IPS DF 6.9 (cell line): ENCODE measurements around the gene MED26.

ENCODE experiments used
- DNase-seq: peaks from one replicate; pipeline ENCODE4 v3.0.0-alpha.2; 2013; ENCODE audit warnings: low read depth, low spot score
- H3K27ac ChIP-seq: one replicate; pipeline ENCODE4 v1.5.1; 2013; ENCODE audit warnings: low read length, control low read depth
- H3K27me3 ChIP-seq: 2 replicates; pipeline ENCODE4 v1.6.1; 2013; ENCODE audit warnings: mild to moderate bottlenecking, low read length; ENCODE audit not compliant: control insufficient read depth, insufficient read depth
- H3K36me3 ChIP-seq: 2 replicates; pipeline ENCODE4 v1.6.1; 2013; ENCODE audit warnings: low read length; ENCODE audit not compliant: control insufficient read depth, insufficient read depth
- H3K4me1 ChIP-seq: 2 replicates; pipeline ENCODE4 v1.6.1; 2013; ENCODE audit warnings: low read length; ENCODE audit not compliant: control insufficient read depth, insufficient read depth
- H3K4me3 ChIP-seq: 2 replicates; pipeline ENCODE4 v1.5.1; 2013; ENCODE audit warnings: mild to moderate bottlenecking, low read length
- H3K9me3 ChIP-seq: 2 replicates; pipeline ENCODE4 v1.6.1; 2013; ENCODE audit warnings: low read length, inconsistent platforms; ENCODE audit not compliant: control insufficient read depth, insufficient read depth
- WGBS: extraction: QIAGEN DNeasy Blood & Tissue Kit; methylation state at CpG from one replicate; pipeline ENCODE4 v1.1.7; 2013; ENCODE audit warnings: mixed read lengths, missing lambda C conversion rate; ENCODE audit not compliant: insufficient read length, insufficient coverage; 5-methylcytosine and 5-hydroxymethylcytosine counted together

The MED26 gene

GRCh38 chr19:16615808-16616207, 12.2 kb downstream of the MED26 start:
- no peak for DNase-seq
- Histone ChIP-seq H3K9me3 (no peaks in the 10 kb centered on the region), H3K27ac (no peak overlapping the region), H3K4me1 (peaks cover 1% of the 10 kb centered on the region; the same call in 1 of the 2 replicates), H3K4me3 (no peak overlapping the region), H3K36me3 (no peaks in the 10 kb centered on the region), H3K27me3 (no peaks in the 10 kb centered on the region)
- WGBS = no CpG with 5 or more reads among the region's 1 CpG

DNA sequence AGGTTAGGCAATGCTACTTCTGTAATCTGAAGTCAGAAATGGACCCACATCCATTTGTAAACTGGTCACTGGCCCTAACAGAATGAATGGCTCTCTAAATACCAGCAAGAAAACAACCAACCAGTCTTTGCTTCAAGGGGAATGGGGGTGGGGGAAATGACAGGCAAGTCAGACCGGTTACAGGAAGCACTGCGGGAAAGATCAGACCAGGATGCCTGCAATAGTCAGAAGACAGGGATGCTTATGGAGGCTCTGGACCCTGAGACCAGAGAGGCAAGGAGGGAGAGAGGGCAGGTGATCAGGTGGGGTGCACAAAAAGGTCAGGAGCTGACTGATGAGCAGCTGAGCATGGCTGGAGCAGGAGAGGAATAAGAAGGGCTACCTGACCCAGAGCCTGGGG, 13.1 kb downstream of the MED26 start:
- Histone ChIP-seq H3K4me1 (peaks cover 1% of the 10 kb centered on the region; the same call in 1 of the 2 replicates), H3K27ac (no peak overlapping the region), H3K27me3 (no peaks in the 10 kb centered on the region), H3K4me3 (no peak overlapping the region), H3K36me3 (no peaks in the 10 kb centered on the region), H3K9me3 (no peaks in the 10 kb centered on the region)
- WGBS = no CpG with 5 or more reads among the region's 2 CpGs
- DNase-seq = no peak

DNA sequence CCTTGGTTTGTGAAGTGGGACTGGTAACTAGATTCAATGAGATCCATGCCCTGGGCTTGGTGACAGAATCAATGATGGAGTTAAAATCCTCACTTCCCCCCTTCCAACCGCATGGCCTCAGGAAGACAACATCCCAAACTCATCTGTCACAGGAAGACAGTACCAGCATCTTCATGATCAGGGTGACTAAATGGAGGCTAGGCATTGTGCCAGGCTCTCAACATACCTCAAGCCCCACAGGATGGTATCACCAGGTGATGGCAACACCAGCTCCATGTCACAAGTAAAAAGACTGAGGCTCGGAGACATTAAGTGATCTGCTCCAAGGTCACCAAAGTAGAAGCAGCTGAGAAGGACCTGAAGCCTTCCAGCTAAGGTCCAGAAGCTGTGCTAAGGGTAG, 14.2 kb downstream of the MED26 start:
- no peak overlapping the region for H3K27ac ChIP-seq
- no peak overlapping the region for H3K4me3 ChIP-seq
- no peaks in the 10 kb centered on the region for H3K36me3 ChIP-seq
- WGBS = no CpG with 5 or more reads among the region's 2 CpGs
- DNase-seq = no peak
- H3K4me1 ChIP-seq = 0 out of 2 replicates have a peak, but pooled peaks cover 1% of the 10 kb centered on the region
- H3K27me3 ChIP-seq = no peaks in the 10 kb centered on the region
- no peaks in the 10 kb centered on the region for H3K9me3 ChIP-seq

DNA sequence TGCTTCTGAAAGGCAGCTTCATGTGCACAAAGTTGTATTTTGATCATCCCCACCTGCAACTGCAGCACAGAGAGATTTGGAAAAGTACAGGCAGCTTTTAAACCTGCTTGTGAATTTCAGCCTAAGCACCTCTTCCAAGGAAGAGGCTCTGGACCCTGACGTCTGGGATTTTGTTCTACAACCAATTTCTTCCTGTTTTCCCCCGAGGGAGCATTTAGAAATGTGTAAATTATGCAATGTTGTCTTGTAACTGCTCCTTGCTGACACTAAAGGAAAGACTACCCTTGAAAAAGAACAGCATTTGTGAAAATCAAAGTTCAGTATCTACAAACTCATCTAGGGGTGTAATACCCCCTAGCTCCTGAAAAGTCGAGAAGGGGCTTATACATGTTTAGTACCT, 15.4 kb downstream of the MED26 start:
- Histone ChIP-seq H3K27ac (no peak overlapping the region), H3K9me3 (no peaks in the 10 kb centered on the region), H3K36me3 (no peaks in the 10 kb centered on the region), H3K4me3 (no peak overlapping the region), H3K27me3 (no peaks in the 10 kb centered on the region), H3K4me1 (0 out of 2 replicates have a peak, but pooled peaks cover 1% of the 10 kb centered on the region)
- no peak for DNase-seq
- no CpG with 5 or more reads among the region's 3 CpGs for WGBS

- Histone ChIP-seq H3K27ac (no peak overlapping the region), H3K27me3 (no peaks in the 10 kb centered on the region), H3K4me3 (no peak overlapping the region), H3K36me3 (no peaks in the 10 kb centered on the region), H3K9me3 (no peaks in the 10 kb centered on the region), H3K4me1 (no peaks in the 10 kb centered on the region)
- WGBS = no CpG with 5 or more reads among the region's 6 CpGs
- no peak for DNase-seq
Observed at GRCh38 chr19:16611121-16611520, 16.9 kb downstream of the MED26 start.

GRCh38 chr19:16609511-16610200, 18.3 kb downstream of the MED26 start:
- Histone ChIP-seq H3K36me3 (no peaks in the 10 kb centered on the region), H3K9me3 (no peaks in the 10 kb centered on the region), H3K4me3 (no peak overlapping the region), H3K27me3 (no peaks in the 10 kb centered on the region), H3K27ac (no peak overlapping the region), H3K4me1 (no peaks in the 10 kb centered on the region)
- no CpG with 5 or more reads among the region's 5 CpGs for WGBS
- no peak for DNase-seq

GRCh38 chr19:16608290-16608739, 19.7 kb downstream of the MED26 start:
- Histone ChIP-seq H3K27ac (no peak overlapping the region), H3K4me3 (no peak overlapping the region), H3K4me1 (no peaks in the 10 kb centered on the region), H3K9me3 (no peaks in the 10 kb centered on the region), H3K36me3 (no peaks in the 10 kb centered on the region), H3K27me3 (no peaks in the 10 kb centered on the region)
- no peak for DNase-seq
- no CpG with 5 or more reads among the region's 1 CpG for WGBS

GRCh38 chr19:16607819-16608218, 20.2 kb downstream of the MED26 start:
- Histone ChIP-seq H3K4me1 (no peaks in the 10 kb centered on the region), H3K4me3 (no peak overlapping the region), H3K36me3 (no peaks in the 10 kb centered on the region), H3K27me3 (no peaks in the 10 kb centered on the region), H3K27ac (no peak overlapping the region), H3K9me3 (no peaks in the 10 kb centered on the region)
- WGBS = no CpG with 5 or more reads among the region's 12 CpGs
- no peak for DNase-seq

DNA sequence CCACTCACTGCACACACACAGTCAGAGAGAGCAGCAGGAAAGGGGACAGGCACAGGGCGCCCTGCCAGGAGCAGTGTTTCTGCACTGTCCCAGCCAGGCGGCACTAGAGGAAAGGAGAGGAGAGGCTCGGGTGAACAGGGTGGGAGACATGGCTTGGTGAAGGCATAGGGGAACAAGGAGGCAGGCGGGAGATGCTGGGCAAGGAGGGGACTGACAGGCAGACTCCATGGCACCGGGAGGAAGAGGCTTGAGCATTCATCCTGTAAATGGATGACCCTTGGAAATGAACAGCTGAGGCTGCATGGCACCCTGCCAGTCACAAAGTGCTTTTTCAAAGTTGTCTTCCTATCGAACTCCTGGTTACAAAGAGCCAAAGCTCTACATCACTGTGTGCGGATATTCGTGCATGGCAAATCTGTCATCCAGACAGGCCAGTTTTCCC, 22.4 kb downstream of the MED26 start:
- no peak for DNase-seq
- WGBS = no CpG with 5 or more reads among the region's 8 CpGs
- H3K27me3 ChIP-seq = no peaks in the 10 kb centered on the region
- no peaks in the 10 kb centered on the region for H3K9me3 ChIP-seq
- H3K27ac ChIP-seq = no peak overlapping the region
- no peaks in the 10 kb centered on the region for H3K4me1 ChIP-seq
- no peak overlapping the region for H3K4me3 ChIP-seq
- no peaks in the 10 kb centered on the region for H3K36me3 ChIP-seq

DNA sequence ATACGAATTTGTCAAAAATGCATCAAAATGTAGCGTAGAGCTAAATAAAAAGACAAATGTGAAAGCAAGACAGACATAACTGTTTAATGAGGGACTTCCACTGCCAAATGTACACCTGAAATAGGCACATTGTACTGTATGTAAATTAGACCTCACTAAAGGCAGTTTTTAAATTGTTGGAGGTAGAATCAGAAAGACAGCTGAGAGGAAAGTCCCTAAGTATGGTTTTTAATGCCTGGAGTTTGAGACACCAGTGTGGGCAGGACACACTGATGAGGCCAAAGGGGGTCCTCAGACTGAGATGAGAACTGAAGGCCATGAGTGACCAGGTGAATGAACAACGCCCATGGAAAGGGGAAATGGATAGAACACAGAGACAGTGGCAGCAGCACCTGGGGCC, 22.9 kb downstream of the MED26 start:
- no peak for DNase-seq
- no peaks in the 10 kb centered on the region for H3K4me1 ChIP-seq
- no peak overlapping the region for H3K27ac ChIP-seq
- no peaks in the 10 kb centered on the region for H3K9me3 ChIP-seq
- H3K4me3 ChIP-seq = no peak overlapping the region
- H3K36me3 ChIP-seq = no peaks in the 10 kb centered on the region
- H3K27me3 ChIP-seq = no peaks in the 10 kb centered on the region
- no CpG with 5 or more reads among the region's 3 CpGs for WGBS

GRCh38 chr19:16604615-16605014, 23.4 kb downstream of the MED26 start:
- WGBS = no CpG with 5 or more reads among the region's 6 CpGs
- no peaks in the 10 kb centered on the region for H3K4me1 ChIP-seq

More at GRCh38 chr19:16604615-16605014, 23.4 kb downstream of the MED26 start:
- no peaks in the 10 kb centered on the region for H3K27me3 ChIP-seq
- no peaks in the 10 kb centered on the region for H3K36me3 ChIP-seq
- H3K9me3 ChIP-seq = no peaks in the 10 kb centered on the region
- no peak overlapping the region for H3K4me3 ChIP-seq
- DNase-seq = no peak
- no peak overlapping the region for H3K27ac ChIP-seq
